KMS-11 (cell line): ENCODE results near the gene CDSN.

Experiments used
- H2AFZ ChIP-seq: fragments of 200-600 bp; sonication (generic); 2 replicates; pipeline ENCODE4 v1.6.1; 2016; ENCODE audit warnings: antibody characterized with exemption, mixed run types, low read depth
- H3K27ac ChIP-seq: fragments of 200-600 bp; sonication (generic); 2 replicates; pipeline ENCODE4 v1.6.1; 2016; ENCODE audit warnings: mild to moderate bottlenecking, mixed run types
- H3K27me3 ChIP-seq: fragments of 200-600 bp; sonication (generic); 2 replicates; pipeline ENCODE4 v1.6.1; 2017; ENCODE audit warnings: mild to moderate bottlenecking, low read depth, mixed run types, moderate library complexity; ENCODE audit not compliant: insufficient read depth
- H3K36me3 ChIP-seq: fragments of 200-600 bp; sonication (generic); 2 replicates; pipeline ENCODE4 v1.6.1; 2017; ENCODE audit warnings: mild to moderate bottlenecking, mixed run types; ENCODE audit not compliant: insufficient read depth
- H3K4me1 ChIP-seq: fragments of 200-600 bp; sonication (generic); 2 replicates; pipeline ENCODE4 v1.6.1; 2016; ENCODE audit warnings: mild to moderate bottlenecking, low read depth, mixed run types; ENCODE audit not compliant: poor library complexity, severe bottlenecking
- H3K4me2 ChIP-seq: fragments of 200-600 bp; sonication (generic); 2 replicates; pipeline ENCODE4 v1.7.0; 2016; ENCODE audit warnings: mild to moderate bottlenecking, mixed run types
- H3K4me3 ChIP-seq: fragments of 200-600 bp; sonication (generic); IDR thresholded peaks from 2 replicates; pipeline ENCODE4 v1.6.1; 2017; ENCODE audit warnings: low read depth, low read length, mixed read lengths; ENCODE audit not compliant: insufficient read depth
- H3K79me2 ChIP-seq: fragments of 200-600 bp; sonication (generic); 2 replicates; pipeline ENCODE4 v1.6.1; 2016; ENCODE audit warnings: low read depth, mixed run types; ENCODE audit not compliant: insufficient read depth
- H3K9ac ChIP-seq: fragments of 200-600 bp; sonication (generic); 2 replicates; pipeline ENCODE4 v1.6.1; 2016; ENCODE audit warnings: mild to moderate bottlenecking, mixed run types
- H4K20me1 ChIP-seq: fragments of 200-600 bp; sonication (generic); 2 replicates; pipeline ENCODE4 v1.6.1; 2016; ENCODE audit warnings: mild to moderate bottlenecking, mixed run types; ENCODE audit not compliant: insufficient read depth
- CTCF ChIP-seq: fragments of 200-600 bp; sonication (generic); conservative IDR thresholded peaks from 2 replicates; pipeline ENCODE4 v1.6.1; 2017; ENCODE audit warnings: low read depth, mild to moderate bottlenecking, antibody characterized with exemption, low read length, moderate library complexity, mixed read lengths

Gene CDSN

GRCh38 chr6:31154436-31154835 lies 34.2 kb upstream of the CDSN start:
- Histone ChIP-seq H3K9ac (no peak overlapping the region), H3K79me2 (peaks cover 4% of the 10 kb centered on the region; the same call in 1 of the 2 replicates), H2AFZ (no peak overlapping the region), H3K4me3 (no peak overlapping the region), H3K36me3 (no peaks in the 10 kb centered on the region), H4K20me1 (no peaks in the 10 kb centered on the region), H3K4me1 (peaks cover 10% of the 10 kb centered on the region), H3K27ac (no peak overlapping the region), H3K4me2 (no peak overlapping the region), H3K27me3 (no peaks in the 10 kb centered on the region)
- no peak for TF ChIP-seq CTCF

GRCh38 chr6:31152781-31153180 lies 32.5 kb upstream of the CDSN start:
- peaks cover 8% of the 10 kb centered on the region for H3K4me1 ChIP-seq
- H3K36me3 ChIP-seq: no peaks in the 10 kb centered on the region
- H3K9ac ChIP-seq: no peak overlapping the region
- no peak overlapping the region for H2AFZ ChIP-seq
- H3K4me3 ChIP-seq: no peak overlapping the region
- no peaks in the 10 kb centered on the region for H3K79me2 ChIP-seq
- no peaks in the 10 kb centered on the region for H4K20me1 ChIP-seq
- no peak for TF ChIP-seq CTCF
- H3K27me3 ChIP-seq: no peaks in the 10 kb centered on the region
- no peak overlapping the region for H3K4me2 ChIP-seq
- H3K27ac ChIP-seq: no peak overlapping the region

- Histone ChIP-seq H3K36me3 (no peaks in the 10 kb centered on the region), H4K20me1 (no peaks in the 10 kb centered on the region), H3K27me3 (no peaks in the 10 kb centered on the region), H2AFZ (no peak overlapping the region), H3K9ac (no peak overlapping the region), H3K4me3 (no peak overlapping the region), H3K27ac (no peak overlapping the region), H3K4me1 (no peaks in the 10 kb centered on the region), H3K4me2 (no peak overlapping the region), H3K79me2 (no peaks in the 10 kb centered on the region)
- TF ChIP-seq CTCF: no peak
These were observed 29.7 kb upstream of the CDSN start for GRCh38 chr6:31149827-31150447.

GRCh38 chr6:31145386-31145785 lies 25.1 kb upstream of the CDSN start:
- Histone ChIP-seq H3K4me1 (no peaks in the 10 kb centered on the region), H3K79me2 (no peaks in the 10 kb centered on the region), H3K4me3 (no peak overlapping the region), H3K36me3 (no peaks in the 10 kb centered on the region), H3K9ac (no peak overlapping the region), H3K4me2 (no peak overlapping the region), H2AFZ (no peak overlapping the region), H4K20me1 (no peaks in the 10 kb centered on the region), H3K27me3 (no peaks in the 10 kb centered on the region), H3K27ac (no peak overlapping the region)
- no peak for TF ChIP-seq CTCF
